Retina (tissue), 1 donor: ENCODE results near the gene PARP12.

Experiments used
- DNase-seq: peaks from one replicate; pipeline ENCODE4 v3.0.0-alpha.2; 2016

PARP12 gene

GRCh38 chr7:140008755-140009610, 53.8 kb downstream of the PARP12 start:
- no peak for DNase-seq

GRCh38 chr7:140007051-140007690, 55.6 kb downstream of the PARP12 start:
- no peak for DNase-seq

GRCh38 chr7:140006600-140006999, 56.2 kb downstream of the PARP12 start:
- DNase-seq: no peak

GRCh38 chr7:140005754-140006503, 56.8 kb downstream of the PARP12 start:
- no peak for DNase-seq

GRCh38 chr7:140005341-140005740, 57.4 kb downstream of the PARP12 start:
- DNase-seq: no peak

GRCh38 chr7:140004672-140005071, 58.1 kb downstream of the PARP12 start:
- DNase-seq: no peak

- peak; percentile 70 for DNase-seq
These were observed 58.8 kb downstream of the PARP12 start for GRCh38 chr7:140003913-140004382.

- DNase-seq: no peak
These were observed 62.0 kb downstream of the PARP12 start for GRCh38 chr7:140000666-140001268.

GRCh38 chr7:139999516-139999915, 63.2 kb downstream of the PARP12 start:
- no peak for DNase-seq

GRCh38 chr7:139998572-139998971, 64.2 kb downstream of the PARP12 start:
- no peak for DNase-seq

GRCh38 chr7:139995017-139995915, 67.5 kb downstream of the PARP12 start:
- DNase-seq: peak; percentile 53

GRCh38 chr7:139994356-139994755, 68.4 kb downstream of the PARP12 start:
- no peak for DNase-seq

- no peak for DNase-seq
These were observed 69.2 kb downstream of the PARP12 start for GRCh38 chr7:139993592-139993991.

- DNase-seq: no peak
These were observed 69.6 kb downstream of the PARP12 start for GRCh38 chr7:139993169-139993568.

- DNase-seq: no peak
These were observed 70.3 kb downstream of the PARP12 start for GRCh38 chr7:139992353-139993044.

GRCh38 chr7:139991911-139992310, 70.8 kb downstream of the PARP12 start:
- no peak for DNase-seq

- DNase-seq: no peak
These were observed 71.5 kb downstream of the PARP12 start for GRCh38 chr7:139991269-139991666.

- no peak for DNase-seq
These were observed 72.0 kb downstream of the PARP12 start for GRCh38 chr7:139990571-139991268.

GRCh38 chr7:139990142-139990535, 72.6 kb downstream of the PARP12 start:
- DNase-seq: no peak

GRCh38 chr7:139989366-139990141, 73.2 kb downstream of the PARP12 start:
- DNase-seq: no peak
